Smooth muscle cell (in vitro differentiated cells): ENCODE results near the gene CHD6. TPM values are rescaled to one million over a fixed set of nuclear protein-coding genes. Genes with fewer than 3 reads are reported as not detected.

Source experiments
- DNase-seq: peaks from one replicate; lab custom pipeline; 2025; ENCODE audit not compliant: unreplicated experiment; lab: John Stamatoyannopoulos, UW
- H2AFZ ChIP-seq: fragments of 200-600 bp; sonication (generic); 2 replicates; pipeline ENCODE4 v1.6.0; 2016; ENCODE audit warnings: antibody characterized with exemption, low read depth, mild to moderate bottlenecking
- H3F3A ChIP-seq: fragments of 200-600 bp; sonication (generic); 2 replicates; pipeline ENCODE4 v1.6.0; 2017; ENCODE audit warnings: antibody characterized with exemption, low read depth
- H3K27ac ChIP-seq: fragments of 200-600 bp; sonication (generic); 2 replicates; pipeline ENCODE4 v1.5.1; 2016; ENCODE audit warnings: low read depth, mild to moderate bottlenecking
- H3K27me3 ChIP-seq: fragments of 200-600 bp; sonication (generic); 2 replicates; pipeline ENCODE4 v1.6.1; 2016; ENCODE audit warnings: low read depth, mild to moderate bottlenecking
- H3K36me3 ChIP-seq: fragments of 200-600 bp; sonication (generic); 2 replicates; pipeline ENCODE4 v1.5.1; 2016; ENCODE audit warnings: low read depth
- H3K4me1 ChIP-seq: fragments of 200-600 bp; sonication (generic); 2 replicates; pipeline ENCODE4 v1.5.1; 2016; ENCODE audit warnings: low read depth
- H3K4me2 ChIP-seq: fragments of 200-600 bp; sonication (generic); 2 replicates; pipeline ENCODE4 v1.6.0; 2016; ENCODE audit warnings: mild to moderate bottlenecking
- H3K4me3 ChIP-seq: fragments of 200-600 bp; sonication (generic); 2 replicates; pipeline ENCODE4 v1.5.1; 2016; ENCODE audit warnings: mild to moderate bottlenecking
- H3K79me2 ChIP-seq: fragments of 200-600 bp; sonication (generic); 2 replicates; pipeline ENCODE4 v1.6.0; 2016; ENCODE audit warnings: low read depth, mild to moderate bottlenecking
- H3K9ac ChIP-seq: fragments of 200-600 bp; sonication (generic); 2 replicates; pipeline ENCODE4 v1.6.0; 2016; ENCODE audit warnings: low read depth
- H3K9me3 ChIP-seq: fragments of 200-600 bp; sonication (generic); replicated peaks from 2 replicates; pipeline ENCODE4 v1.5.1; 2016; ENCODE audit warnings: low read depth
- H4K20me1 ChIP-seq: fragments of 200-600 bp; sonication (generic); 2 replicates; pipeline ENCODE4 v1.6.0; 2016; ENCODE audit warnings: low read depth
- WGBS: methylation state at CpG from one replicate; pipeline ENCODE4 v1.1.7; 2016; ENCODE audit warnings: low lambda C conversion rate; 5-methylcytosine and 5-hydroxymethylcytosine counted together
- polyA plus RNA-seq: library from polyadenylated mRNA; unstranded; fragments of >200 nt; fragmentation: Nextera tagmentation; extraction: Ambion mirVana; gene quantifications from 2 replicates; pipeline ENCODE4 v1.2.1, GENCODE V29; 2016
- total RNA-seq: library from RNA; depleted of rRNA; stranded (reverse); fragments of >200 nt; gene quantifications from 2 replicates; pipeline ENCODE4 v1.2.3, GENCODE V29; 2014
- TF ChIP-seq, protein P1 (sequence below): fragments of 200-600 bp; sonication (generic); IDR thresholded peaks from 2 replicates; pipeline ENCODE4 v1.5.1; 2017; ENCODE audit warnings: borderline replicate concordance, mild to moderate bottlenecking, antibody characterized with exemption; ENCODE audit not compliant: insufficient read depth, poor library complexity, severe bottlenecking

CHD6 gene
- total and polyA plus RNA-seq, 2 experiments from 2014 or later: 41.7 to 47.8 TPM

DNA sequence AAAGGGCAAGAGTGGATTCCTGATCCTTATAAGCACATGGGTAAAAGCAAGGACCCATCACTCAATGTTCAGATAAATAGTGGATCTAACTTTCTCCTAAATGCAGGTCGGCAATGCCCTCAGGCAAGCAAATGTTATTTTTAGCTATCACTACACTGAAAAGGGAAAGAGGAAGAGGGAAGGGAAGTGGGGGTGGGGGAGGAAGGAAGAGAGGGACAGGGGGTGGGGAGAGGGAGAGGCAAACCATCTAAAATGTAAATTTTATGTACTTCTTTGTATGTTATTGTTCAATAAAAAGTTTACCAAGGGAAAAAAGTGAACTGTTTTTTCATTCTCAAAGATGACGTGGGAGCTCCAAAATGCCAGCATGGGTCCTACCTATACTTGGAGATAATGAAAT, 44.2 kb downstream of the CHD6 start:
- Histone ChIP-seq H3K4me3 (no peak overlapping the region), H3K27me3 (no peaks in the 10 kb centered on the region), H3K27ac (no peak overlapping the region), H3K36me3 (no peaks in the 10 kb centered on the region), H3K9ac (no peak overlapping the region), H3K4me1 (no peaks in the 10 kb centered on the region), H3K9me3 (no peaks in the 10 kb centered on the region), H2AFZ (no peak overlapping the region), H3K4me2 (no peak overlapping the region), H3K79me2 (peaks cover 91% of the 10 kb centered on the region), H4K20me1 (peaks cover 100% of the 10 kb centered on the region), H3F3A (peaks cover 3% of the 10 kb centered on the region)
- DNase-seq: no peak
- TF ChIP-seq, protein P1, sequence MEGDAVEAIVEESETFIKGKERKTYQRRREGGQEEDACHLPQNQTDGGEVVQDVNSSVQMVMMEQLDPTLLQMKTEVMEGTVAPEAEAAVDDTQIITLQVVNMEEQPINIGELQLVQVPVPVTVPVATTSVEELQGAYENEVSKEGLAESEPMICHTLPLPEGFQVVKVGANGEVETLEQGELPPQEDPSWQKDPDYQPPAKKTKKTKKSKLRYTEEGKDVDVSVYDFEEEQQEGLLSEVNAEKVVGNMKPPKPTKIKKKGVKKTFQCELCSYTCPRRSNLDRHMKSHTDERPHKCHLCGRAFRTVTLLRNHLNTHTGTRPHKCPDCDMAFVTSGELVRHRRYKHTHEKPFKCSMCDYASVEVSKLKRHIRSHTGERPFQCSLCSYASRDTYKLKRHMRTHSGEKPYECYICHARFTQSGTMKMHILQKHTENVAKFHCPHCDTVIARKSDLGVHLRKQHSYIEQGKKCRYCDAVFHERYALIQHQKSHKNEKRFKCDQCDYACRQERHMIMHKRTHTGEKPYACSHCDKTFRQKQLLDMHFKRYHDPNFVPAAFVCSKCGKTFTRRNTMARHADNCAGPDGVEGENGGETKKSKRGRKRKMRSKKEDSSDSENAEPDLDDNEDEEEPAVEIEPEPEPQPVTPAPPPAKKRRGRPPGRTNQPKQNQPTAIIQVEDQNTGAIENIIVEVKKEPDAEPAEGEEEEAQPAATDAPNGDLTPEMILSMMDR: no peak
- WGBS: 82% methylated on average over 2 of the region's 2 CpGs

DNA sequence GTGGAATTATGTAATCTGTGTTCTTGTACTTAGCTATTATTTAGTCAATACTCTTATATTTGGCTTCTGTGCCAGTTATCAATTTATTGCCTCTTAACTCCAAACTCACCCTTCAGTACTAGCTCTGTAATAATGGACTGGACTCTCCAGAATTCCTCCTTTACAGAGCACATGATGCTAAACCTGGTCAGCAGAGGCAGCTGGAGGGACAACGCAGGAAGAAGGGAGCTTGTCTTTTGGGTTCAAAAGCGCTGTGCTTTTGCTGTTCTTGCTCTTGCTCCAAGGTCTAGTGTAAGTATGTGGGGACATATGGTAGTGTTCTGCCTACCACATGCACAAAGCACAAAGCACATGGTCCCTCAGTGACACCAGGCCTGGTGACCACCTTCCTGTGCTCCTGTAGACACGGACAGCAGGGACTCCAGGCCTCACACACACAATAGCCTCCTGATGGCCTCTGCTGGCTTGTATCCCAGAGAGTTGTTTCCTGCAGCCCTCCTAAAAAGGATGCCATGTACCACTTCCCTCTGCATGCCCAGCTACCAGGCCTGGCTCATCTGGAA, 46.1 kb downstream of the CHD6 start:
- Histone ChIP-seq H3K4me2 (no peak overlapping the region), H3K79me2 (peaks cover 91% of the 10 kb centered on the region), H4K20me1 (peaks cover 100% of the 10 kb centered on the region), H3K4me1 (no peaks in the 10 kb centered on the region), H3K36me3 (no peaks in the 10 kb centered on the region), H3K4me3 (no peak overlapping the region), H3K9ac (no peak overlapping the region), H3K27ac (no peak overlapping the region), H3K9me3 (no peaks in the 10 kb centered on the region), H2AFZ (no peak overlapping the region), H3F3A (peaks cover 3% of the 10 kb centered on the region), H3K27me3 (no peaks in the 10 kb centered on the region)
- DNase-seq: no peak
- TF ChIP-seq, protein P1: no peak
- 100% methylated on average over 3 of the region's 3 CpGs for WGBS

DNA sequence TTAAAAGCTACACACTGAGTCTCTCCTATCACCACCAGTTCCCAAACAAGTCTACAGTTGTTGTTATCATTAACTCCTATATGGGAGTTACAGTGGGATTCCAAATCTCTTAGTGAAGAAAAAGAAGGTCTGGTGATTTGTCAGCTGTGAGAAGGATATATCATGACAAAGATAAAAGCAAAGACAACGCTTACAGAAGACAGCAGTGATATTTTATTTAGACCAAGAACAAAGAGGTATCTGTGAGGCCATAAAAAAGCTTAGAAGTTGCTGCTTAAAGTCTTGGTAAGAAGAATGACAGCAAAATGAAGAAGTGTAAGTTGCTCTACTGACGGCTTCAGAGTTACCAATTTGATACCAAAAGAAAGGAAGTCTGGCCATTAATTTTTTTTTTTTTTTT, 47.2 kb downstream of the CHD6 start:
- no peaks in the 10 kb centered on the region for H3K27me3 ChIP-seq
- no peak overlapping the region for H2AFZ ChIP-seq
- 22% methylated on average over 2 of the region's 2 CpGs for WGBS
- no peak for DNase-seq
- peak overlapping the region; percentile 47 for H3K27ac ChIP-seq
- H3K36me3 ChIP-seq: no peaks in the 10 kb centered on the region
- H3K9me3 ChIP-seq: no peaks in the 10 kb centered on the region
- H4K20me1 ChIP-seq: peaks cover 100% of the 10 kb centered on the region
- H3F3A ChIP-seq: peaks cover 3% of the 10 kb centered on the region
- H3K79me2 ChIP-seq: peaks cover 91% of the 10 kb centered on the region
- peak overlapping the region; percentile 41 for H3K4me2 ChIP-seq
- no peak overlapping the region for H3K9ac ChIP-seq
- no peak overlapping the region for H3K4me3 ChIP-seq
- H3K4me1 ChIP-seq: no peaks in the 10 kb centered on the region
- TF ChIP-seq, protein P1: no peak

DNA sequence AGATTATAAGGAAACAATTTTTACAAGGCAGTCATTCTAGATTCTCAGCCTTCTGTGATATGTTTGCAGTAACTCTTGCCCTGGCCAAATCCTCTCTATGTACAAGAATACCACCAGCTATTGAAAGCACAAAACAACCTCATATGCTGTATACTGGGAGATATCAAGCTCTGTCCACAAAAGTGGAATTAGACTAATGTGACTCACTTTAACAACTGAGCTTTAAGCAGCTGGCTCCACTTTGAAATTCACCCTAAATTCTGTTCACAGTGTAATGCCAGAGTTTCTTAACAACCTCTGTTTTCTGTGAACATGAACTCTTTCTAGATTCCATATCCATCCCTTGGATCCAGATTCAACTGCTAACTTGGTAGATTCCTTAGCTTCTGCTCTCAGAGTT, 47.6 kb downstream of the CHD6 start:
- Histone ChIP-seq H4K20me1 (peaks cover 100% of the 10 kb centered on the region), H3K9ac (no peak overlapping the region), H2AFZ (no peak overlapping the region), H3K27ac (peak overlapping the region; percentile 47), H3K4me2 (peak overlapping the region; percentile 41), H3K36me3 (no peaks in the 10 kb centered on the region), H3K79me2 (peaks cover 89% of the 10 kb centered on the region), H3K9me3 (no peaks in the 10 kb centered on the region), H3K4me1 (no peaks in the 10 kb centered on the region), H3K27me3 (no peaks in the 10 kb centered on the region), H3F3A (peaks cover 3% of the 10 kb centered on the region), H3K4me3 (no peak overlapping the region)
- TF ChIP-seq, protein P1: no peak
- DNase-seq: no peak
